ENCODE data around the gene PARD3B.

GRCh38 chr2:205066081-205066480 lies 520.8 kb downstream of the PARD3B start:
- TF ChIP-seq CTCF (IDR thresholded peaks at IDR 0.05) (no peak), POLR2A (IDR thresholded peaks at IDR 0.05) (no peak)

Data from transverse colon (tissue), 3 donors.